Measurements from ENCODE around the gene UCP1. TPM values are rescaled to one million over a fixed set of nuclear protein-coding genes. Genes with fewer than 3 reads are reported as not detected.

UCP1 gene
- total RNA-seq, 4 donors from 2014 or later, result not detected

DNA sequence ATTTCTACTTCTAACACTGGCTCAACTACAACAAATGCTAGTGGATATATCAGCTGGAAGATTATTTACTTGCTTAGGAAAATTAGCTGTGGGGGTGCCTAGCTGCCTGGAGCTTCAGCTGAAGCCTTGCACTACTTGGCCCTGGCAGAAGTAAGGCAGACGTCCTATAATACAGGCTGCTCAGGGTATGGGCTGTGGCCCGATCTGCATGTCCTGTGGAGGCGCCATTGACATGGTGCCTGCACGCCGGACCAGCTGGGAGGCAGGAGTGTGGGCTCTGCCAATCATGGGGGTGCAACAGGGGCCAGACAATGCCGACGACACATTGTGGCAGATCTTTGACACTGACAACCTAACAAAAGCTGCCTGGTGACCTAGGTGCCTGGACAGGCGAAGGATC, 31.6 kb upstream of the UCP1 start:
- 86% methylated on average over 8 of the region's 8 CpGs for WGBS
- H3K27ac ChIP-seq, result no peak overlapping the region
- no peaks in the 10 kb centered on the region for H3K27me3 ChIP-seq
- no peak overlapping the region for H3K4me3 ChIP-seq
- DNase-seq (ENCODE audit: low spot score in 2 of 2), result no peak
- TF ChIP-seq EP300 (IDR thresholded peaks at IDR 0.05), result no peak
- TF ChIP-seq, protein P1, sequence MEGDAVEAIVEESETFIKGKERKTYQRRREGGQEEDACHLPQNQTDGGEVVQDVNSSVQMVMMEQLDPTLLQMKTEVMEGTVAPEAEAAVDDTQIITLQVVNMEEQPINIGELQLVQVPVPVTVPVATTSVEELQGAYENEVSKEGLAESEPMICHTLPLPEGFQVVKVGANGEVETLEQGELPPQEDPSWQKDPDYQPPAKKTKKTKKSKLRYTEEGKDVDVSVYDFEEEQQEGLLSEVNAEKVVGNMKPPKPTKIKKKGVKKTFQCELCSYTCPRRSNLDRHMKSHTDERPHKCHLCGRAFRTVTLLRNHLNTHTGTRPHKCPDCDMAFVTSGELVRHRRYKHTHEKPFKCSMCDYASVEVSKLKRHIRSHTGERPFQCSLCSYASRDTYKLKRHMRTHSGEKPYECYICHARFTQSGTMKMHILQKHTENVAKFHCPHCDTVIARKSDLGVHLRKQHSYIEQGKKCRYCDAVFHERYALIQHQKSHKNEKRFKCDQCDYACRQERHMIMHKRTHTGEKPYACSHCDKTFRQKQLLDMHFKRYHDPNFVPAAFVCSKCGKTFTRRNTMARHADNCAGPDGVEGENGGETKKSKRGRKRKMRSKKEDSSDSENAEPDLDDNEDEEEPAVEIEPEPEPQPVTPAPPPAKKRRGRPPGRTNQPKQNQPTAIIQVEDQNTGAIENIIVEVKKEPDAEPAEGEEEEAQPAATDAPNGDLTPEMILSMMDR (IDR thresholded peaks at IDR 0.05), result no peak
- no peaks in the 10 kb centered on the region for H3K9me3 ChIP-seq
- no peaks in the 10 kb centered on the region for H3K36me3 ChIP-seq
- H3K4me1 ChIP-seq, result no peaks in the 10 kb centered on the region

DNA sequence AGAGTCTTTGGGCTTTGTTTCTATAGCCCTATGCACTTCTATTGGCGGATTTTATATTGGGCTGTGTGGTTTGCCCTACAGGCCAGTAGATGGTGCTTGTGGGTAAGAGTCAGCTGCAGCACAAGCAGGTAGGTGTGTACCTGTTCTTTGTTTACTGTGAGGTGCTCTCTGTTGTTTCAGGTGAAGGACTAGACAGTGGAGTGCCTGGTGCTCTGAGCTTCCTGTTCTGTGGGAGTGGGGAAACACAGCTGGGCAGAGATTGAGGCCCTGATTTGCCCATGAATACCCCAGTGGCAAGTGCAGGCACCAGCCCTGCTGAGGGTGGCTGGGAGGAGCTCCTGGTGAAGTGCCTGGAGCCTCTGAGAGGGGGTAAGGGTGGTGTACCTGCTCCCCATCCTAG, 26.3 kb upstream of the UCP1 start:
- Histone ChIP-seq H3K4me3 (no peak overlapping the region), H3K27ac (no peak overlapping the region), H3K9me3 (no peaks in the 10 kb centered on the region), H3K4me1 (no peaks in the 10 kb centered on the region), H3K36me3 (no peaks in the 10 kb centered on the region), H3K27me3 (no peaks in the 10 kb centered on the region)
- TF ChIP-seq, protein P1 (IDR thresholded peaks at IDR 0.05), result peak in 1 of 2 donors; percentile 36
- TF ChIP-seq EP300 (IDR thresholded peaks at IDR 0.05), result no peak
- DNase-seq (ENCODE audit: low spot score in 2 of 2), result no peak
- WGBS, result 67% methylated on average over 1 of the region's 1 CpG

DNA sequence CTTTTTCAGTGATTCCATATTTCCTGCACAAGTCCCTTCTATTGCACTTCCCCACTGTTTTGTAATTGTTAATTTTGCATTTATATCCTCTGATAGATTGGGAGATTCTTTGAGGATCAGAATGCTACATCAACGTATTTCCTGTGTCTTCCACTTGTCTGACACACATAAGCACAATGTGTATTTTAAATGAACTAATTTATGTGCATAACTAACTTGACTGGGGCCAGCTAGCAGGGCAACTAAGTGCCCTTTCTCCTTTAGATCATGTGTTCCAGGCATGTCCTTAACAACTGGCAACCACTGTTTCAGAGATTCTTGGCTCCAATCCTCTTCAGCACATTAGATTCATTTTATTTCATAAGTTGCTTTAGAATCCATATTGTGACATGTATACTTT, 15.7 kb upstream of the UCP1 start:
- no peaks in the 10 kb centered on the region for H3K4me1 ChIP-seq
- no peak overlapping the region for H3K4me3 ChIP-seq
- H3K27me3 ChIP-seq, result peaks cover 16% of the 10 kb centered on the region
- no peaks in the 10 kb centered on the region for H3K36me3 ChIP-seq
- H3K9me3 ChIP-seq, result no peaks in the 10 kb centered on the region
- no peak for TF ChIP-seq POLR2AphosphoS5 (IDR thresholded peaks at IDR 0.05)
- TF ChIP-seq, protein P1 (IDR thresholded peaks at IDR 0.05), result no peak
- no peak overlapping the region for H3K27ac ChIP-seq
- WGBS, result 36% methylated on average over 1 of the region's 1 CpG
- no peak for DNase-seq (ENCODE audit: low spot score in 2 of 2)

DNA sequence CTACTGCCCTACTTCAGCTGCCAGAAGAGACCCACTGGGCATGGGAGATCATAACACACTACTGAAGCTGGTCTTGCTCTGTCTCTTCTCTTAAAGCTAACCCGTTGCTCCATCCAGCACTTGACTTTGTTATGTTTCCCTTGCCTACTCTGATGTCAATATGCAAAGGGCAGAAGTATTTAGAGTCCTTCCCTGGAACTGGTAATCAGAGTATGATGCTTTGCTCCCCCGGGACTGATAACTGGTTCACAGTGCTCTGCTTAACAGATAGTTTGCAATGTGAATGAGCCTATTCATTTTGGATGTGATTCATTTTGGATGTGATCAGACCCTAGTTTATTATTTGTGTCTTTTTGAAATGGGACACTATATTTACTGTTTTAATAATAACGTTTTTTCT, 12.3 kb upstream of the UCP1 start:
- no peak overlapping the region for H3K27ac ChIP-seq
- H3K27me3 ChIP-seq, result peaks cover 47% of the 10 kb centered on the region
- no peaks in the 10 kb centered on the region for H3K36me3 ChIP-seq
- no peak for DNase-seq (ENCODE audit: low spot score in 2 of 2)
- TF ChIP-seq, protein P1 (IDR thresholded peaks at IDR 0.05), result no peak
- TF ChIP-seq POLR2A (IDR thresholded peaks at IDR 0.05) (no peak), POLR2AphosphoS5 (IDR thresholded peaks at IDR 0.05) (no peak), EP300 (IDR thresholded peaks at IDR 0.05) (no peak)
- H3K4me1 ChIP-seq, result no peaks in the 10 kb centered on the region
- WGBS, result 65% methylated on average over 3 of the region's 3 CpGs
- H3K4me3 ChIP-seq, result no peak overlapping the region
- no peaks in the 10 kb centered on the region for H3K9me3 ChIP-seq

DNA sequence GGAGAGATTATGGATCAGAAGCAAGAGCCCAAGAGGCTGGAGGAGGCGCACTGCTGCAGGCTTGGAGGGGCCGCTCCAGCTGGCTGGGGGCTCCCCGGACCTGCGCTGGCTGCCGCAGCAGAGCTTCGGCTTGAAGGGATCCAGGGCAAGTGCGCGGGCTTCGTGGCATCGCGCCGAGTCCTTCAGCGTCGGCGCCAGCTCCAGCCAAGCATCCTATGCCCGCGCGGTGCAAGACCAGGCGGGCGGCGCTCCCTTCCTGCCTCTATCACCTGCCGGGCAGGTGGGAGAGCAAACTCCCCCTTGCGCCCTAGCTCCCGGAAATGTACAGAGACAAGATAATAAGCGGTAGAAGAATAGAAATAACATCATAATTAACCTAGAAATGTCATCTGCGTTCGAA, 10.5 kb upstream of the UCP1 start:
- H3K27ac ChIP-seq, result no peak overlapping the region
- H3K27me3 ChIP-seq, result peaks cover 56% of the 10 kb centered on the region
- H3K9me3 ChIP-seq, result no peaks in the 10 kb centered on the region
- 16% methylated on average over 27 of the region's 27 CpGs for WGBS
- no peaks in the 10 kb centered on the region for H3K36me3 ChIP-seq
- TF ChIP-seq, protein P1 (IDR thresholded peaks at IDR 0.05), result no peak
- TF ChIP-seq EP300 (IDR thresholded peaks at IDR 0.05) (no peak), POLR2A (IDR thresholded peaks at IDR 0.05) (no peak), POLR2AphosphoS5 (IDR thresholded peaks at IDR 0.05) (no peak)
- H3K4me1 ChIP-seq, result no peaks in the 10 kb centered on the region
- no peak overlapping the region for H3K4me3 ChIP-seq
- no peak for DNase-seq (ENCODE audit: low spot score in 2 of 2)
